GM19468 (cell line): ENCODE measurements around the gene PLEKHA4.
"Not testable (repeated sequence)": the region's sequence is repeated elsewhere in the genome, so short reads cannot be mapped to it uniquely, and the experiment has no call there.

Experiments used
- ATAC-seq: cut with Tn5 transposase; IDR thresholded peaks from one replicate; pipeline ENCODE4 v1.9.1; 2021; ENCODE audit warnings: mild to moderate bottlenecking, moderate library complexity, moderate number of reproducible peaks; ENCODE audit not compliant: unreplicated experiment; ENCODE audit errors: extremely low read depth

The PLEKHA4 gene

DNA sequence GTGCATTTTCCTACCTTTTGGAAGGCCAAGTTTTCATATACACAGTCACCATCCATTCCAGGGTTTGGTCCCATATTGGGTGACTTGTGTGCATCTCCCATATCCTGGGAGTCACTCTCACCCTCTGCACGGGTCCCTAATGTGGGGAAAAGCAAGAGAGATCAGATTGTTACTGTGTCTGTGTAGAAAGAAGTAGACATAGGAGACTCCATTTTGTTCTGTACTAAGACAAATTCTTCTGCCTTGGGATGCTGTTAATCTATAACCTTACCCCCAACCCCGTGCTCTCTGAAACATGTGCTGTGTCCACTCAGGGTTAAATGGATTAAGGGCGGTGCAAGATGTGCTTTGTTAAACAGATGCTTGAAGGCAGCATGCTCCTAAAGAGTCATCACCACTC lies 21.1 kb upstream of the PLEKHA4 start:
- ATAC-seq, result not testable (repeated sequence)

DNA sequence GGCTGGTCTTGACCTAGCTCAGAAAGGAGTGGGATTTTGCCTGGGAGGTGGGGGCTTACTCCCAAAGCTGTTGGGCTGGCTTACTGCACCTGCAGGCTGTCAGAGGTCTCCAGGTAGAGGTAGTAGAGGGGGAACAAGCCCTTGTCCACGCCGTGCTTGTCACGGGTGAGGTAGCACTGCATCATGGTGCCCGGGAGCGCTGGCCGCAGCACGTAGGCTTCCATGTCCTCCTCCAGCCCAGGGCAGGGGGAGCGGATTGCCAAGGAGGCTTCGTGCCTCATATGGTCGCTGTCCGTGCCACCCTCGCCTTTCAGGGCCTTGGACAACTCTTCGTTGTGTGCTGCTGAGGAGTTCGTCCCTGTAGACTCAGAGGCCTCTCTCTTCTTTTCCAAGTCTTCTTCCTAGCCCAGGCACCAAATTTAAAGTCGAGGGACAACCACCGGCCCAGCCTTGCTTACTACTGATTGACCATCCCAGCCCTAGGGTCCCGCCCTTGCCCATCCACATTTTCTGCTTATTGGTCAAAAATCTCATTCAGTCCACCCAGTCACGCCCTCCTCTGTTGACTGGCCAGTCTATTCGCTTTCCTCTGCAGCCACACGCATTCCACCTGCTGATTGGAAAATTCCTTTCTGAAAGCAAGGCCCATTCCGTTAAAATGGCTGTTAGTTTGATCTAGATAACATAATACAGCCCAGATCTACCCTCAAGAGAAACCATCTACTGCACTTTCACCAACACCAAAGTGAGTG lies 19.6 kb upstream of the PLEKHA4 start:
- ATAC-seq, result no peak

DNA sequence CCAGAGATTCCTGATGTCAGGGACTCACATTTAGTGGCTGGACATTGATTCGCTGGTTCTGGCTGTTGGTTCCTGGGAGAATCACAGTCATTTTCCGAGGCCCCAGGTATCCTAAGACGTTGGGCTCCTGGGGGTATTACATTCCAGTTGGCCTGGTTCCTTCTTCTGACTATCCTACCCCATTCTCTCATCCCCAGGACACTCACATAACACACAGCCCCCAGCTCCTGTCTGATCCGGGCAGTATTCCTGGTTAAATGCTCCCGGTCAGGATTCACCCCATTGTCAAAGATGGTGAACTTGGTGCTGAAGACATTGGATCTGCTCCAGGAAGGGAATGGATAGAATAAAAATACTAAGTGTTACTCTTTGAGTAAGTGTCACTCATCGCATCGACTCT lies 15.3 kb upstream of the PLEKHA4 start:
- ATAC-seq, result no peak

DNA sequence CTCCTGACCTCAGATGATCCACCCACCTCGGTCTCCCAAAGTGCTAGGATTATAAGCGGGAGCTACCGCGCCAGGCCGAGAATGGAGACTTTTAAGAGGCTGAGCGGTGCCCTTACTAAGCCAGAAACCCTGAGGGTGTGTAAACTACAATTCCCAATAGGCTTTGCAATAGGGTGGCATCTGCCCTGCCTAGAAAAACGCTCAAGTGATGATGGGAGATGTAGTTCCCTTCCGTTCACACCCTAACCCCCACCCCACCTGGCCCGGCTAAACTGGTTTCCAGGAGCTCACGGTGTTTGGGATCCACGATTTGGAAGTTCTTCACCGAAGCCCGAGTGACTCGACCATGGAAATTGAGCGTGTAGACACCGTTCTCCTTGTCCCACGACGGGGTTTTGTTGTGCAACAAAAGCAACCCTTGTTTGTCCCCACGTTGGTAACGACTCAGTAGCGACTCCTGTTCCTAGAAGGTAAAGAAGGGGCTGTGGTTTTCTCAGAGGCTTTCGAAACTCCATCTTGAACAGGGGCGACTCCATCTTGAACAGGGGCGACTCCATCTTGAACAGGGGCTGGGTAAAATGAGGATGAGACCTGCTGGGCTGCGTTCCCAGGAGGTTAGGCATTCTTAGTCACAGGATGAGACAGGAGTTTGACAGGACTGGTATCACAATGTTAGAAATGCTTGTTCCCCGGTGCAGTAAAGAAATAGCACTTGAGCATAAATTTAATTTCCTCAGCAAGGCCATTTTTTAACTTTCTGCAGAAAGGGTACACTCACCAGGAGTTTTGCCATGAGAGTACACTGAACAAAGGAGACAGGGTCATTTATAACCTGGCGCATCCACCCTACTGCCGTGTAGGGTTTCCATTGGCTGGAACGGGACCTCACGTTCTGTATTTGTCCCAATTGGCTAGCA lies 13.6 kb upstream of the PLEKHA4 start:
- ATAC-seq, result no peak

DNA sequence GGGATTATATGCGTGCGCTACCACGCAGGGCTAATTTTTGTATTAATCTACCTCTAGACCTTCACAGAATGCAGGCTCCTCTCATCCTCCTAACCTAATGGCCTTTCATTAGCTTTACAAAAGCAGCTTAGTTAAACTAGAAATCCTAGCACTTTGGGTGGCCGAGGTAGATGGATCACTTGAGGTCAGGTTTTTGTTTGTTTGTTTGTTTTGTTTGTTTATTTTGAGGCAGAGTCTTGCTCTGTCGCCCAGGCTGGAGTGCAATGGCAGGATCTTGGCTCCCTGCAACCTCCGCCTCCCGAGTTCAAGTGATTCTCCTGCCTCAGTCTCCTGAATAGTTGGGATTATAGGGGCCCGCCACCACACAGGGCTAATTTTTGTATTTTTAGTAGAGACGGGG lies 11.3 kb upstream of the PLEKHA4 start:
- ATAC-seq, result not testable (repeated sequence)

DNA sequence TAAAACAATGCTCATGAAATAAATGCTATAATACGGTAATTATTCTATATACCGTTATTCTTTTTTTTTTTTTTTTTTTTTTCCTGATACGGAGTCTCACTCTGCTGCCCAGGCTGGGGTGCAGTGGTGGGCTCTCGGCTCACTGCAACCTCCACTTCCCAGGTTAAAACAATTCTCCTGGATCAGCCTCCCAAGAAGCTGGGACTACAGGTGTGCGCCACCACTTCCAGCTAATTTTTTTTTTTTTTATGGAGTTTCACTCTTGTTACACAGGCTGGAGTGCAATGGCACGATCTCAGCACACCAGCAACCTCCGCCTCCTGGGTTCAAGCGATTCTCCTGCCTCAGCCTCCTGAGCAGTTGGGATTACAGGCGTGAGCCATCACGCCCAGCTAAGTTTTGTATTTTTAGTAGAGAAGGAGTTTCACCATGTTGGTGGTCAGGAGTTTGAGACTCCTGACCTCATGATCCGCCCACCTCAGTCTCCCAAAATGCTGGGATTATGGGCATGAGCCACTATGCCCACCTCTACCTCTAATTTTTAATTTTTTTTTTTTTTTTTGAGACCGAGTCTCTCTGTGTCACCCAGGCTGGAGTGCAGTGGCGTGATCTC lies 10.7 kb upstream of the PLEKHA4 start:
- no peak for ATAC-seq

DNA sequence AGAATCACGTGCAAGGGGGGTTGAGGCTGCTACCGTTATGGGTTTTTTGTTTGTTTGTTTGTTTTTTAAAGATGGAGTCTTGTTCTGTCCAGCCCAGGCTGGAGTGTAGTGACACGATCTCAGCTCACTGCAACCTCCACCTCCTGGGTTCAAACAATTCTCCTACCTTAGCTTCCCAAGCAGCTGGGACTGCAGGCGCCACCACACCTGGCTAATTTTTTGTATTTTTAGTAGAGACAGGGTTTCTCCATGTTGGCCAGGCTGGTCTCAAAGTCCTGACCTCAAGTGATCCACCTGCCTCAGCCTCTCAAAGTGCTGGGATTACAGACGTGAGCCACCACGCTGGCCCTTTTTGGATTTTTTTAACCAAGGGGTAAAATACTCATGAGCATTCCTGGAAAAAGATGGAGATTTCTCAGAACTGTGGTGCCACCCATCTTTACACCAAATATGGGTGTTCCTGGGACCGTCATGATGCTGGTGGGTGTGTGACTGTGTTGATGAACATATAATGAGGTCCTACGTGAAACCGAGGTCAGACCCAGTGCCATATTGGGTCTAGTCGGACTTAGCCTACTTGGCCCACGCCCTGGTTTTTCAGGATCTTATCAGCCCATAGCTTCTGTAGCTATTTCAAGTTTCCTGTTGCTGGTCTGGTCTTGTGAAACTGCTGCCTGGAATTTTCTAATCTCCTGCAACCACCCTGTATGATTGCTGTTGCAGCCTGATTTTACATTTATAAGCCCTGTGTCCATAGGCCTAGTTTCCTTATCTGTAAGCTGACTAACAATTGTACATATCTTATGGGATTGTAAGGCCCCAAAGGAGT lies 10.0 kb upstream of the PLEKHA4 start:
- ATAC-seq, result no peak

DNA sequence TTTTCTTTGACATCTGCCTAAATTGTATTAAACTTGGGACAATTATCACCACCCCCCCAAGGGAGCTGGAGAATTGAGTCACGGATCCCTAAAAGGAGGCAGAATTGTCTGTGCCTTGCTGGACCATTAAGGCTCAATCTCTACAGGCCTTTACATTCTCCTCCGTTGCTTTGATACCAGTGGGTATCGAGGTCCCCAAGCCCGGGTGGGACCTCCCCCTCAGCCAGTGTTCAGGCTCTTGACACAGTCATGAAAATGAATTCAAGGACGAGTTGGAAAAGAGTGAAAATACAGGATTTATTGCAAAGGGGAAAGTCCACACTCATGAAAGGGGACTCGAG lies 9.4 kb upstream of the PLEKHA4 start:
- ATAC-seq, result no peak

DNA sequence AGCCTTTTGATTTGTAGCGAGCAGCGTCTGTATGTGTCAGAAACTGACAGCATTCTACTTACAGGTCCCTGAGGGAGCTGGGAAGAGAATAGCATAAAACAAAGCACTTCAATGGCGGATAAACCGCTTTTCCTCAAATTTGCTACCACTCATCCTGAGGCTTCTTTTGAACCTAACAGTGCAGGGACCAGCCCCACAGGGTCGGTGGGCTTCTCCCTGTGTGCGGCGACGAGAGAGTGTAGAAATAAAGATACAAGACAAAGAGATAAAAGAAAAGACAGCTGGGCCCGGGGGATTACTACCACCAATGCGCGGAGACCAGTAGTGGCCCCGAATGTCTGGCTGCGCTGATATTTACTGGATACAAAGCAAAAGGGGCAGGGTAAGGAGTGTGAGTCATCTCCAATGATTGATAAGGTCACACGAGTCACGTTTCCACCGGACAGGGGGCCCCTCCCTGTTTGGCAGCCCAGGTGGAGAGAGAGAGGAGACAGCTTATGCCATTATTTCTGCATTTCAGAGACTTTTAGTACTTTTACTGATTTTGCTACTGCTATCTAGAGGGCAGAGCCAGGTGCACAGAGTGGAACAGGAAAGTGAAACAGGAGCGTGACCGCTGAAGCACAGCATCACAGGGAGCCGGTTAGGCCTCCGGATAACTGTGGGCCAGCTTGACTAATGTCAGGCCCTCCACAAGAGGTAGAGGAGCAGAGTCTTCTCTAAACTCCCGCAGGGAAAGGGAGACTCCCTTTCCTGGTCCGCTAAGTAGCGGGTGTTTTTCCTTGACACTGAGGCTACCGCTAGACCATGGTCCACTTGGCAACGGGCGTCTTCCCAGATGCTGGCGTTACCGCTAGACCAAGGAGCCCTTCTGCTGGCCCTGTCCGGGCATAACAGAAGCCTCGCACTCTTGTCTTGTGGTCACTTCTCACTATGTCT lies 7.9 kb upstream of the PLEKHA4 start:
- ATAC-seq, result not testable (repeated sequence)

DNA sequence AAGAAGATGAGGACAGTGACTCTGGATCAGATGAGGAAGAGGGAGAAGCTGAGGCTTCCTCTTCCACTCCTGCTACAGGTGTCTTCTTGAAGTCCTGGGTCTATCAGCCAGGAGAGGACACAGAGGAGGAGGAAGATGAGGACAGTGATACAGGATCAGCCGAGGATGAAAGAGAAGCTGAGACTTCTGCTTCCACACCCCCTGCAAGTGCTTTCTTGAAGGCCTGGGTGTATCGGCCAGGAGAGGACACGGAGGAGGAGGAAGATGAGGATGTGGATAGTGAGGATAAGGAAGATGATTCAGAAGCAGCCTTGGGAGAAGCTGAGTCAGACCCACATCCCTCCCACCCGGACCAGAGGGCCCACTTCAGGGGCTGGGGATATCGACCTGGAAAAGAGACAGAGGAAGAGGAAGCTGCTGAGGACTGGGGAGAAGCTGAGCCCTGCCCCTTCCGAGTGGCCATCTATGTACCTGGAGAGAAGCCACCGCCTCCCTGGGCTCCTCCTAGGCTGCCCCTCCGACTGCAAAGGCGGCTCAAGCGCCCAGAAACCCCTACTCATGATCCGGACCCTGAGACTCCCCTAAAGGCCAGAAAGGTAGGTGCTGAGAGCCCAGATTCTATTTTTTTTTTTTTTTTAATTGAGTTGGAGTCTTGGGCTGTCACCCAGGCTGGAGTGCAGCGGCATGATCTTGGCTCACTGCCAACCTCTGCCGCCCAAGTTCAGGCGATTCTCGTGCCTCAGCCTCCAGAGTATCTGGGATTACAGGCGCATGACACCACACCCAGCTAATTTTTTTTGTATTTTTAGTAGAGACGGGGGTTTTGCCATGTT lies 6.1 kb upstream of the PLEKHA4 start:
- ATAC-seq, result no peak

DNA sequence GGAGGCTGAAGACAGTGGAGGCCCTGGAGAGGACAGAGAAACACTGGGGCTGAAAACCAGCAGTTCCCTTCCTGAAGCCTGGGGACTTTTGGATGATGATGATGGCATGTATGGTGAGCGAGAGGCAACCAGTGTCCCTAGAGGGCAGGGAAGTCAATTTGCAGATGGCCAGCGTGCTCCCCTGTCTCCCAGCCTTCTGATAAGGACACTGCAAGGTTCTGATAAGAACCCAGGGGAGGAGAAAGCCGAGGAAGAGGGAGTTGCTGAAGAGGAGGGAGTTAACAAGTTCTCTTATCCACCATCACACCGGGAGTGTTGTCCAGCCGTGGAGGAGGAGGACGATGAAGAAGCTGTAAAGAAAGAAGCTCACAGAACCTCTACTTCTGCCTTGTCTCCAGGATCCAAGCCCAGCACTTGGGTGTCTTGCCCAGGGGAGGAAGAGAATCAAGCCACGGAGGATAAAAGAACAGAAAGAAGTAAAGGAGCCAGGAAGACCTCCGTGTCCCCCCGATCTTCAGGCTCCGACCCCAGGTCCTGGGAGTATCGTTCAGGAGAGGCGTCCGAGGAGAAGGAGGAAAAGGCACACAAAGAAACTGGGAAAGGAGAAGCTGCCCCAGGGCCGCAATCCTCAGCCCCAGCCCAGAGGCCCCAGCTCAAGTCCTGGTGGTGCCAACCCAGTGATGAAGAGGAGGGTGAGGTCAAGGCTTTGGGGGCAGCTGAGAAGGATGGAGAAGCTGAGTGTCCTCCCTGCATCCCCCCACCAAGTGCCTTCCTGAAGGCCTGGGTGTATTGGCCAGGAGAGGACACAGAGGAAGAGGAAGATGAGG lies 5.3 kb upstream of the PLEKHA4 start:
- no peak for ATAC-seq

DNA sequence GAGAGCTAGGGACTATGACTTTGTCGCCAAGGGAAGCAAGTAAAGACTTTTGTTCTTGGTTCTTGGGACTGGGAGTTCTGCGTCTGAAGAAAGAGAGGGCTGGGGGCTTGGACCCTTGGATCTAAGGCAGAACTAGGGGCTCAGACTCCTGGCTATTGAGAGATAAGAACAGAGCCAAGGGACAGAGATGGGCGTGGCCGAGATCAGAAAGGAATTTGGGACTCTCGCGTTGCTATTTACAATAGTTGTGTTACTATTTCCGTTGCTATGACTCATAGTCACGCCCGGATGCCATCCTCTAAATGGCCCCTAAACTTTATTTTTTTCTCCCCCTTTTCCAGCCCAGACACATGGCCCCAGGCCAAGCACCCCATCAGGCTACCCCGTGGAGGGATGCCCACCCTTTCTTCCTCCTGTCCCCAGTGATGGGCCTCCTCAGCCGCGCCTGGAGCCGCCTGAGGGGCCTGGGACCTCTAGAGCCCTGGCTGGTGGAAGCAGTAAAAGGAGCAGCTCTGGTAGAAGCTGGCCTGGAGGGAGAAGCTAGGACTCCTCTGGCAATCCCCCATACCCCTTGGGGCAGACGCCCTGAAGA lies 4.6 kb upstream of the PLEKHA4 start:
- no peak for ATAC-seq

DNA sequence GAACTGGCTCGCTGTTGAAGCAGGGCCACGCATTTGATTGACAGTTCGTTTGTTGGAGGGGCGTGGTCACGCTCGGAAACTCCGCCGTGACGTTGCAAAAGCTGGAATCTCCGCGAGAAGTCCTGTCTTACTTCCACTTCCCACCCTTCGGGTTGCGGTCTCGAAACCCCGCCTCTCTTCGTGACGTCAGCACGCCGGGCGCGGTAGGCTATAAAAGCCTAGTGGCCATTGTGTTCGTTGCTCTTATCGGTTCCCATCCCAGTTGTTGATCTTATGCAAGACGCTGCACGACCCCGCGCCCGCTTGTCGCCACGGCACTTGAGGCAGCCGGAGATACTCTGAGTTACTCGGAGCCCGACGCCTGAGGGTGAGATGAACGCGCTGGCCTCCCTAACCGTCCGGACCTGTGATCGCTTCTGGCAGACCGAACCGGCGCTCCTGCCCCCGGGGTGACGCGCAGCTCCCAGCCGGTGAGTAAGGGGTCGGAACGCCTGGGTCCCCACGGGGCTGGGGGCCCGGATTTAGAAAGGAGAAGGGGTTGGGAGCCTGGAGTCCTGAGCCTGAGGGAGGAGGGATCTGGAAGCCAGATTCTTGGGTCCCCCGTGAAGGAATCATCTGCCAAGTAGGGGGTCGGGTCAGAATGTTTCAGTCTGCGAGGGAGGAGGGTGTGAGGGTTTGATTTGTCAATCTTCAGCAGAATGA lies 3.9 kb upstream of the PLEKHA4 start, which contains the start of gene PPP1R15A:
Gene PPP1R15A, plus strand, starts transcription at position 240 of the 702 bp plus-strand sequence. CDS start 813 bp downstream, outside the sequence.
- ATAC-seq, result no peak

DNA sequence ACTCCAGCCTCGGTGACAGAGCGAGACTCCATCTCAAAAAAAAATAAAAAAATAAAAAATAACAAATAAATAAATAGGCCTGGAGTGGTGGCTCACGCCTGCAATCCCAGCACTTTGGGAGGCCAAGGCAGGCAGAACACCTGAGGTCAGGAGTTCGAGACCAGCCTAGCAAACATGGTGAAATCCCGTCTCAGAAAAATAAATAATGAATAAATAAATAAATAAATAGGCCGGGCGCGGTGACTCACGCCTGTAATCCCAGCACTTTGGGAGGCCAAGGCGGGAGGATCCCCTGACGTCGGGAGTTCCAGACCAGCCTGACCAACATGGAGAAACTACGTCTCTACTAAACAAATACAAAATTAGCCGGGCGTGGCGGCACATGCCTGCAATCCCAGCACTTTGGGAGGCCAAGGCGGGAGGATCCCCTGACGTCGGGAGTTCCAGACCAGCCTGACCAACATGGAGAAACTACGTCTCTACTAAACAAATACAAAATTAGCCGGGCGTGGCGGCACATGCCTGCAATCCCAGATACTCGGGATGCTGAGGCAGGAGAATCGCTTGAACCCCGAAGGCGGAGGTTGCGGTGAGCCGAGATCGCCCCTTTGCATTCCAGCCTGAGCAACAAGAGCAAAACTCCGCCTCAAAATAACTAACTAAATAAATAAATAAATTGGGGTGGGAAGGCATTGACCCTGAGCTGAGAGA lies 3.2 kb upstream of the PLEKHA4 start:
- not testable (repeated sequence) for ATAC-seq

DNA sequence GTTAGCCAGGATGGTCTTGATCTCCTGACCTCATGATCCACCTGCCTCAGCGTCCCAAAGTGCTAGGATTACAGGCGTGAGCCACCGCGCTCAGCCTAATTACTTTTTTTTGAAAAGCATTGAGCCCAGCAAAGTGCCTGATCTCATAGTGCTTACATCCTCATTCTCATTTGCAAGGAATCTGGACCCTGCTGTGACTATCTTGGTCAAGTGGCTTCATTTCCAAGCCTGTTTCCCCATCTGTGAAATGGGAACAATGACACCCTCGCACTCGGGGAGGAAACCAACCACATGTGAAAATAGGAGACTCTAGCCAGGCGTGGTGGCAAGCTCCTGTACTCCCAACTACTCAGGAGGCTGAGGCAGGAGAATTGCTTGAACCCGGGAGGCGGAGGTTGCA lies 1.6 kb upstream of the PLEKHA4 start:
- ATAC-seq, result no peak

DNA sequence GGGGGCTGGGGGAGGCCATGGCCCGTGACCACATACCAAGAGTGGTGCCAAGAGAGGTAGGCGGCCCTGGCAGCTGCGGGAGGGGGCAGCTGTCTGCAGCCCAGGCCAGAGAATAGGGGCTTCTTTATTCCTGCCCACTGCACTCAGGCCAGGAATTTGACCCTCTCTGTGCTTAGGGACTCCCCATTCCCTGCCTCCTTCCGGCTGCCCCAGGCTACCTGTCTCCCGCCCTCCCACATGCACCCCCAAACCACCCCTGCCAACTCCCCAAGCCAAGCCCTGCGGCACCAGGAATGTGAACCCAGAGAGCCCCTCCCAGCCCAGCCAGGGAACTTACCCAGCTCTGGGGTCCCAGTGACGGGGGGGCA lies 687 bp downstream of the PLEKHA4 start:
- no peak for ATAC-seq
